Stimulated activated effector memory CD8-positive, alpha-beta T cell treated with anti-CD3 and anti-CD28 coated beads, Interleukin-12 subunit alpha, Interleukin-12 subunit beta, amount 100 ng/mL, for 72 hours (primary cell): ENCODE measurements around the gene ABL2.
"Not testable (repeated sequence)": the region's sequence is repeated elsewhere in the genome, so short reads cannot be mapped to it uniquely, and the experiment has no call there.

Source experiments
- ATAC-seq: fragments of 150-1000 bp; cut with Tn5 transposase; 2 replicates; pipeline ENCODE4 v1.10.0; 2021
- DNase-seq, 2 donors: peaks; one replicate each; pipeline ENCODE4 v3.0.0; 2021 to 2022; ENCODE audit warnings: low spot score in 2 of 2
- H3K27ac Mint-ChIP-seq: one replicate; pipeline ENCODE4 v1.8.0; 2022; ENCODE audit warnings: mild to moderate bottlenecking, mixed read lengths
- H3K36me3 Mint-ChIP-seq: one replicate; pipeline ENCODE4 v1.8.0; 2022; ENCODE audit warnings: mild to moderate bottlenecking, mixed read lengths
- H3K4me1 Mint-ChIP-seq: one replicate; pipeline ENCODE4 v1.8.0; 2022; ENCODE audit warnings: mixed read lengths
- H3K4me3 Mint-ChIP-seq: one replicate; pipeline ENCODE4 v1.8.0; 2022; ENCODE audit warnings: mild to moderate bottlenecking, mixed read lengths
- H3K9me3 Mint-ChIP-seq: one replicate; pipeline ENCODE4 v1.8.0; 2022; ENCODE audit warnings: mixed read lengths

ABL2 gene

DNA sequence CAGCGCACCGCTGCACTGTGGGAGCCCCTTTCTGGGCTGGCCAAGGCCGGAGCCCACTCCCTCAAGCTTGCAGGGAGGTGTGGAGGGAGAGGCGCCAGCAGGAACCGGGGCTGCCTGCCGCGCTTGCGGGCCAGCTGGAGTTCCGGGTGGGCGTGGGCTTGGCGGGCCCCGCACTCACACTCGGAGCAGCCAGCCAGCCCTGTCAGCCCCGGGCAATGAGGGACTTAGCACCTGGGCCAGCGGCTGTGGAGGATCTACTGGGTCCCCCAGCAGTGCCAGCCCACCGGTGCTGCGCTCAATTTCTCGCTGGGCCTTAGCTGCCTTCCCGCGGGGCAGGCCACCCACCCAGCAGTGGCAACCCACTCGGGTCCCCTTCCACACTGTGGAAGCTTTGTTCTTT is 90.7 kb downstream of the ABL2 start:
- not testable (repeated sequence) for DNase-seq, H3K4me3 Mint-ChIP-seq, H3K9me3 Mint-ChIP-seq, H3K27ac Mint-ChIP-seq, H3K36me3 Mint-ChIP-seq, ATAC-seq
- H3K4me1 Mint-ChIP-seq: peaks cover 33% of the 10 kb centered on the region

DNA sequence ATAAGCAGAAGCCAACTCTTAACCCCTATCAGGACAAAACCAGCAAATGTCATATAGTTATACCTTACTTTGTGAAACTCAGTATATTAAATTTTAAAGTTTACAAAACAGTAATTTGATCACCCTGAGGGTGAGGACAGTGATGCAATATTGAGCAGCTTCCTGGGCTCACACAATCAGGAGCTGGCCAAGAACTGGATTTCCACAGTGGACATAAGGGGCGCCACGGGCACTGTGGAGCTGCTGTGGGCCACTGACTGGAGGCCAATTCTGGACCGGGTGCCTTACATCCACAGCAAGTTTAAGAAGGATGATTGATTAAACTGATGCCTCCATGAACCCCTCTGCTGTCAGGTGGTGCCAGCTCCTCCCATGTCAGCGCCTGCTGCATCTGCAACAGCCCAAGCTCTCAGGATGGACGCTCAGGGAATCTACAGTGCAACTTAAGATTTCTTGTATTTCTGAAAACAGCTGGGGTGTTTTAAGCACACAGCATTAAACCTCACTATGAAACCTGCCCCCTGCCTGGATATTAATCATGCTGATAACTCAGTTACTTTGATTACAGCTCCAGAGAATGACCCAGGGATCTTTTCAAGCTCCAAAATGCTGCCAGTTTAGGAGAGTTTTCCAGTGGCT is 91.7 kb downstream of the ABL2 start:
- ATAC-seq: no peak
- no peak overlapping the region for H3K4me3 Mint-ChIP-seq
- no peaks in the 10 kb centered on the region for H3K9me3 Mint-ChIP-seq
- DNase-seq: no peak
- H3K4me1 Mint-ChIP-seq: peaks cover 29% of the 10 kb centered on the region
- H3K27ac Mint-ChIP-seq: no peak overlapping the region
- no peaks in the 10 kb centered on the region for H3K36me3 Mint-ChIP-seq

DNA sequence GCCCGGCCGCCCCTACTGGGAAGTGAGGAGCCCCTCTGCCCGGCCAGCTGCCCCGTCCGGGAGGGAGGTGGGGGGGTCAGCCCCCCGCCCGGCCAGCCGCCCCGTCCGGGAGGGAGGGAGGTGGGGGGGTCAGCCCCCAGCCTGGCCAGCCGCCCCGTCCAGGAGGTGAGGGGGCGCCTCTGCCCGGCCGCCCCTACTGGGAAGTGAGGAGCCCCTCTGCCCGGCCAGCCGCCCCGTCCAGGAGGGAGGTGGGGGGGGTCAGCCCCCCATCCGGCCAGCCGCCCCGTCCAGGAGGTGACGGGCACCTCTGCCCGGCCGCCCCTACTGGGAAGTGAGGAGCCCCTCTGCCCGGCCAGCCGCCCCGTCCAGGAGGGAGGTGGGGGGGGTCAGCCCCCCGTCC is 93.8 kb downstream of the ABL2 start:
- H3K4me1 Mint-ChIP-seq: peaks cover 16% of the 10 kb centered on the region
- DNase-seq, ATAC-seq, H3K27ac Mint-ChIP-seq, H3K36me3 Mint-ChIP-seq, H3K9me3 Mint-ChIP-seq, H3K4me3 Mint-ChIP-seq: not testable (repeated sequence)

- H3K4me1 Mint-ChIP-seq: peaks cover 10% of the 10 kb centered on the region
- H3K27ac Mint-ChIP-seq, ATAC-seq, DNase-seq, H3K4me3 Mint-ChIP-seq, H3K9me3 Mint-ChIP-seq, H3K36me3 Mint-ChIP-seq: not testable (repeated sequence)
Observed at GRCh38 chr1:179135168-179135567, 94.3 kb downstream of the ABL2 start.

GRCh38 chr1:179129702-179130473 is 99.6 kb downstream of the ABL2 start:
- H3K4me1 Mint-ChIP-seq: peaks cover 12% of the 10 kb centered on the region
- H3K9me3 Mint-ChIP-seq: no peaks in the 10 kb centered on the region
- peak; percentile 5 to 63 for DNase-seq
- peak; percentile 91 for ATAC-seq
- H3K4me3 Mint-ChIP-seq: peak overlapping the region; percentile 52
- H3K36me3 Mint-ChIP-seq: peaks cover 18% of the 10 kb centered on the region
- peak overlapping the region; percentile 84 for H3K27ac Mint-ChIP-seq

DNA sequence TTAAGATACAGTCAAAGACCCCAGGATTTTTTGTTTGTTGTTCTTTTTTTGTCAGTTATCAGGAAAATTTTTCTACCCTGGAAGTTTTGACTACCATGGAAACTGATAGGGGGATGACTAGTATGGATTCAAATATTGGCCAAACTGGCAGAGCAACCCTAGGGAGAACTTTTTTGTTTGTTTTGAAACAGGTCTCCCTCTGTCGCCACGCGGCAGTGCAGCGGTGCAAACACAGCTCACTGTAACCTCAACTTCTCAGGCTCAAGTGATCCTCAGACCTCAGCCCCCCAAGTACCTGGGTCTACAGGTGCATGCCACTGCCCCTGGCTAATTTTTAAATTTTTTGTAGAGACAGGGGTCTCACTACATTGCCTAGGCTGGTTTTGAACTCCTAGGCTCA is 101.0 kb downstream of the ABL2 start:
- DNase-seq (no peak), ATAC-seq (no peak)
- peak overlapping the region; percentile 84 for H3K27ac Mint-ChIP-seq
- H3K9me3 Mint-ChIP-seq: no peaks in the 10 kb centered on the region
- peaks cover 12% of the 10 kb centered on the region for H3K4me1 Mint-ChIP-seq
- peaks cover 25% of the 10 kb centered on the region for H3K36me3 Mint-ChIP-seq
- no peak overlapping the region for H3K4me3 Mint-ChIP-seq

GRCh38 chr1:179127163-179127895 is 102.1 kb downstream of the ABL2 start:
- ATAC-seq (no peak), DNase-seq (no peak)
- Mint-ChIP-seq H3K9me3 (no peaks in the 10 kb centered on the region), H3K4me1 (peaks cover 12% of the 10 kb centered on the region), H3K27ac (no peak overlapping the region), H3K4me3 (no peak overlapping the region), H3K36me3 (peaks cover 25% of the 10 kb centered on the region)

DNA sequence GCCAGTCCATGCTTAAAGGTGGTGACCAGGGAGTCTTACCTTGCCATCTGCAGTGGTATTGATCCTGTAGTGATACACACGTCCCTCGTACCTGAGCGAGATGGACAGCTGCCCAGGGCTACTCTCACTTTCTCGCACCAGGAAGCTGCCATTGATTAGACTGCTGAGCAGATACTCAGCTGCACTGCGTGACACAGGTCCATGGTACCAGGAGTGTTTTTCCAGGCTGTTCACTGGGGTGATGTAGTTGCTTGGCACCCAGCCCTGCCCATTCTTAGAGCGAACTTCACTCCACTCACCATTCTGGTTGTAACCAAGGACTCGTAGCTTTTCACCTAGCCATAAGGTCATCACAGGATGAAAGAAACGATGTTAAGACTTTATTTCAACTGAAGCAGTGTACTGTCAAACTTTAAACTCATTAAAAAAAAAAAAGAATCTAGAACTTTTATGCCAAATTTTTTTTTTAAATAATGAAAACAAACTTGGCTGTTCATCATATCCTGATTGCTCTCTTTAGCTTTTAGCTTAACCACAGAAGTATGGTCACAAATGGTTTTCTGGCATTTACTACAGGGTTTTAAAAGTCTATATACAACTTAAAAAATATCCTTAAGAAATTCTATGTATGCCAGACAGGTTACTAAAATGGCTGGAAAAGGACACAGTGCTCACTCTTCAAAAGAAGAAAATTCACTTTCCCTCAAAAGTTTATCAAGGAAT is 103.0 kb downstream of the ABL2 start:
- DNase-seq: no peak
- H3K4me3 Mint-ChIP-seq: no peak overlapping the region
- ATAC-seq: no peak
- peaks cover 25% of the 10 kb centered on the region for H3K36me3 Mint-ChIP-seq
- H3K9me3 Mint-ChIP-seq: no peaks in the 10 kb centered on the region
- H3K27ac Mint-ChIP-seq: no peak overlapping the region
- peaks cover 12% of the 10 kb centered on the region for H3K4me1 Mint-ChIP-seq

- ATAC-seq (no peak), DNase-seq (no peak)
- Mint-ChIP-seq H3K36me3 (peaks cover 24% of the 10 kb centered on the region), H3K4me1 (peaks cover 11% of the 10 kb centered on the region), H3K4me3 (no peak overlapping the region), H3K27ac (no peak overlapping the region), H3K9me3 (no peaks in the 10 kb centered on the region)
Observed at GRCh38 chr1:179124873-179125272, 104.6 kb downstream of the ABL2 start.

DNA sequence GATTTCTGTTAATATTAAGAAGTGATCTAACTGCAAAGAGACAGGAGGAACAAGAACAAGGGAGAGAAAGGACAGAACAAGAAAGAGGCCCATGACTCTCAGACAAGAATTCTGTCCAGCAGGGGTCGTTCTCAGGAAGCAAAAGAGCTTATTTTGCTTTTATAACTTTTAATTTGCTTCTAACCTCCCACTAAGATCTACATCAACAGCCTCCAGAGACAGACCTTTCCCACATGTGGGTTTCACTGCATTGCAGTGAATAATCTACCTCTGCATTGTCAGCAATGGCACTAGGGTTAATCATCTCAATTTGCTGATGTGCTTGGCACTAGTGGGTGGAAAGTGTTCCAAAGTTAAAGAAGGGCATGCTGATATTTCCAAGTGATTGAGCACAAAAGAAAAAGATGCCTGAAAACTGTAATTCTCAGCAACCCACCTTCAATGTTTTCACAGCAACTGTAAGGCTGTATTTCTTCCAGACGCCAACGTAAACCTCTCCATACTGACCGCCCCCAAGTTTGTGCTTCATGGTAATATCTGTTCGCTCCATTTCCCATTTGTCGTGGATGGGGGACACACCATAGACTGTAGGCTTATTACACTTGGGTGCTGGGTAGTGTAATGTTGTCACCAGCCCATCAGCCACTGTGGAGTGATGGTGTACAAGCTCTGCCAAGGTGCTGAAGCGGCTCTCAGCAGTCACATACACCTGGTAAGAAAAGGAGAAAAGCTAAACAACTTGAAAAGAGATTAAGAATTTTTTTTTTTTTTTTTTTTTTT is 108.1 kb downstream of the ABL2 start:
- H3K9me3 Mint-ChIP-seq: no peaks in the 10 kb centered on the region
- H3K4me1 Mint-ChIP-seq: no peaks in the 10 kb centered on the region
- peak in 1 of 2 donors; percentile 7 for DNase-seq
- no peak overlapping the region for H3K27ac Mint-ChIP-seq
- H3K4me3 Mint-ChIP-seq: no peak overlapping the region
- peak; percentile 86 for ATAC-seq
- peaks cover 39% of the 10 kb centered on the region for H3K36me3 Mint-ChIP-seq

DNA sequence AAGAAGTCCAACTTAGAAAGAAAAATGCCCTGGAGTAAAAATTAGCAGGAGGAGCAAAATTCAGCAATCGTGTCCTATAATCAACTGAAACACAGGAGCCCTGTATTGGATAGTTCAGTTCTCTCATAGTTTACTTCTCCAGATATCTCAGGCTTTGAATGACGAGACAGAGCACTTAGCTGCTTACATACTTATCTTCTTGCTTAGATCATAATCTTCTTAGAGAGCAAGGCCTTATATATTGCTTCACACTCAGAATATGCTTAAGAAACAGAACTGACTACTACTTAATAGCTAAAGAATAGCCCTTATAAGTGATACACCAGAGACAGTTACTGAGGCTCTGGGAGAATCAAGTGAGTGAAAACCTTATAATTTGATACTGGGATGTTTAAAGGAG is 108.7 kb downstream of the ABL2 start:
- H3K4me1 Mint-ChIP-seq: no peaks in the 10 kb centered on the region
- H3K36me3 Mint-ChIP-seq: peaks cover 43% of the 10 kb centered on the region
- H3K9me3 Mint-ChIP-seq: no peaks in the 10 kb centered on the region
- ATAC-seq: no peak
- no peak for DNase-seq
- no peak overlapping the region for H3K27ac Mint-ChIP-seq
- no peak overlapping the region for H3K4me3 Mint-ChIP-seq

DNA sequence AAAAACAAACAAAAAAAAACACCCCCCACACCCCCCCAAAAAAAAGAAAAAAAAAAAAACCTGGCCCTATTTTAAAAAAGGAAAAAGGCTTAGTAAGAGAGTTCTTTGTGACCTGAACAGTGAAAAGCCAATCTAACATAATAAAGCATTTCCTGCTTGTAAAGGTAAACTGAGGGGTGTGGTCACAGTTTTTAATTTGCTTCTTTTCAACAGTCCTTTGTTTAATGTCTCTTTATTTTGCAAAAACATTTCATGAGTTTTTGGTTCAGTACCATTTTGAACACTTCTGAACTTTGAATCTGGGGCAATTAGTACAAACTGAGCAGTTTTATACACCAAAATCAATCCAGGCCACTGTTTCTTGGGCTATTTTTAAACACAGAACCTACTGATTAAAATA is 110.0 kb downstream of the ABL2 start:
- peaks cover 40% of the 10 kb centered on the region for H3K36me3 Mint-ChIP-seq
- H3K4me1 Mint-ChIP-seq: no peaks in the 10 kb centered on the region
- H3K4me3 Mint-ChIP-seq: no peak overlapping the region
- no peak overlapping the region for H3K27ac Mint-ChIP-seq
- no peak for ATAC-seq
- no peak for DNase-seq
- H3K9me3 Mint-ChIP-seq: no peaks in the 10 kb centered on the region

DNA sequence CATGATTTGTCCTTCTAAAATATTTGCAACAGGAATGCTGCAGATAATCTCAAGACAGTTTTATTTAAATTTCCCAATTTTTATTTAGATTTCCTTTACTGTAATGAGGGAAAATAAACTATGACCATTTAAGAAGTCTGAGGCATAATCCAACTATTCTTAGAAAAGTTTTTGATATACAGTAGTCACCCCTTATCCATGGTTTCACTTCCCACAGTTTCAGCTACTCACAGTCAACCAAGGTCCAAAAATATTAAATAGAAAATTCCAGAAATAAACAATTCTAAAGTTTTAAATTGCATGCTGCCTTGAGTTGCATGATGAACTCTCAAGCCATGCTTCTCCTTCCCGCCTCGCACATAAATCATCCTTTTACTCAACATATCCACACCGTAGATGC is 114.3 kb downstream of the ABL2 start:
- ATAC-seq (no peak), DNase-seq (no peak)
- Mint-ChIP-seq H3K27ac (no peak overlapping the region), H3K9me3 (no peaks in the 10 kb centered on the region), H3K4me3 (no peak overlapping the region), H3K4me1 (no peaks in the 10 kb centered on the region), H3K36me3 (peaks cover 53% of the 10 kb centered on the region)

GRCh38 chr1:179108644-179109043 is 120.8 kb downstream of the ABL2 start:
- Mint-ChIP-seq H3K27ac (peak overlapping the region; percentile 76), H3K4me1 (no peaks in the 10 kb centered on the region), H3K4me3 (no peak overlapping the region), H3K36me3 (peaks cover 42% of the 10 kb centered on the region), H3K9me3 (no peaks in the 10 kb centered on the region)
- DNase-seq: no peak
- ATAC-seq: no peak
